Smooth muscle cell (in vitro differentiated cells): ENCODE data around the gene FAM25G. TPM values are rescaled to one million over a fixed set of nuclear protein-coding genes. Genes with fewer than 3 reads are reported as not detected.
"Not testable (repeated sequence)": the region's sequence is repeated elsewhere in the genome, so short reads cannot be mapped to it uniquely, and the experiment has no call there.

Experiments
- DNase-seq: peaks from one replicate; lab custom pipeline; 2025; ENCODE audit not compliant: unreplicated experiment; lab: John Stamatoyannopoulos, UW
- H2AFZ ChIP-seq: fragments of 200-600 bp; sonication (generic); 2 replicates; pipeline ENCODE4 v1.6.0; 2016; ENCODE audit warnings: antibody characterized with exemption, low read depth, mild to moderate bottlenecking
- H3F3A ChIP-seq: fragments of 200-600 bp; sonication (generic); 2 replicates; pipeline ENCODE4 v1.6.0; 2017; ENCODE audit warnings: antibody characterized with exemption, low read depth
- H3K27ac ChIP-seq: fragments of 200-600 bp; sonication (generic); 2 replicates; pipeline ENCODE4 v1.5.1; 2016; ENCODE audit warnings: low read depth, mild to moderate bottlenecking
- H3K27me3 ChIP-seq: fragments of 200-600 bp; sonication (generic); 2 replicates; pipeline ENCODE4 v1.6.1; 2016; ENCODE audit warnings: low read depth, mild to moderate bottlenecking
- H3K36me3 ChIP-seq: fragments of 200-600 bp; sonication (generic); 2 replicates; pipeline ENCODE4 v1.5.1; 2016; ENCODE audit warnings: low read depth
- H3K4me1 ChIP-seq: fragments of 200-600 bp; sonication (generic); 2 replicates; pipeline ENCODE4 v1.5.1; 2016; ENCODE audit warnings: low read depth
- H3K4me2 ChIP-seq: fragments of 200-600 bp; sonication (generic); 2 replicates; pipeline ENCODE4 v1.6.0; 2016; ENCODE audit warnings: mild to moderate bottlenecking
- H3K4me3 ChIP-seq: fragments of 200-600 bp; sonication (generic); 2 replicates; pipeline ENCODE4 v1.5.1; 2016; ENCODE audit warnings: mild to moderate bottlenecking
- H3K79me2 ChIP-seq: fragments of 200-600 bp; sonication (generic); 2 replicates; pipeline ENCODE4 v1.6.0; 2016; ENCODE audit warnings: low read depth, mild to moderate bottlenecking
- H3K9ac ChIP-seq: fragments of 200-600 bp; sonication (generic); 2 replicates; pipeline ENCODE4 v1.6.0; 2016; ENCODE audit warnings: low read depth
- H3K9me3 ChIP-seq: fragments of 200-600 bp; sonication (generic); replicated peaks from 2 replicates; pipeline ENCODE4 v1.5.1; 2016; ENCODE audit warnings: low read depth
- H4K20me1 ChIP-seq: fragments of 200-600 bp; sonication (generic); 2 replicates; pipeline ENCODE4 v1.6.0; 2016; ENCODE audit warnings: low read depth
- WGBS: methylation state at CpG from one replicate; pipeline ENCODE4 v1.1.7; 2016; ENCODE audit warnings: low lambda C conversion rate; 5-methylcytosine and 5-hydroxymethylcytosine counted together
- polyA plus RNA-seq: library from polyadenylated mRNA; unstranded; fragments of >200 nt; fragmentation: Nextera tagmentation; extraction: Ambion mirVana; gene quantifications from 2 replicates; pipeline ENCODE4 v1.2.1, GENCODE V29; 2016
- total RNA-seq: library from RNA; depleted of rRNA; stranded (reverse); fragments of >200 nt; gene quantifications from 2 replicates; pipeline ENCODE4 v1.2.3, GENCODE V29; 2014
- TF ChIP-seq, protein P1 (sequence below): fragments of 200-600 bp; sonication (generic); IDR thresholded peaks from 2 replicates; pipeline ENCODE4 v1.5.1; 2017; ENCODE audit warnings: borderline replicate concordance, mild to moderate bottlenecking, antibody characterized with exemption; ENCODE audit not compliant: insufficient read depth, poor library complexity, severe bottlenecking

FAM25G gene
- total and polyA plus RNA-seq, 2 experiments from 2014 or later = not detected

DNA sequence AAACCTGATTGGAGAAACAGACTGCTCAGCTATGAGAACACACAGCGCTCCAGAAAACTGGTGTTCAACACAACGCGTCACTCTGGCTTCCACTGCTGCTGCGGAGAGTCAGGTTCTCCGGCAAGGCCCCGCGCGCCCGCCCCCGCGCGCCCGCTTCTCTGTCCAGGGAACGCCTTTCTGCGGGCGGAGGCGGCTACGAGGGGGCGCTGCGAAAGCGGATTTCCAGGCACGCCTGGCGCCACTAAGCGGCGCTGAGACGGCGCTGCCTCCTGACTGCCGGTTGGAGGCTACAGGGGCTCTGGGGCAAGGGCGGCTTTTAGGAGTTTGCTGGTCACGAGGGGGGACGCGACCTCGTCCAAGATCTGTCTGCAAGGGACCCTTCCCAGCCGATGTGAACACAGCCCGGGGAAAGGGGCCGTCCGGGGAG, 30.2 kb downstream of the FAM25G start:
- H3K9me3 ChIP-seq, H3K27me3 ChIP-seq, DNase-seq, H2AFZ ChIP-seq, H3K4me1 ChIP-seq, H3K36me3 ChIP-seq, H3F3A ChIP-seq, H4K20me1 ChIP-seq, H3K79me2 ChIP-seq: not testable (repeated sequence)
- TF ChIP-seq, protein P1, sequence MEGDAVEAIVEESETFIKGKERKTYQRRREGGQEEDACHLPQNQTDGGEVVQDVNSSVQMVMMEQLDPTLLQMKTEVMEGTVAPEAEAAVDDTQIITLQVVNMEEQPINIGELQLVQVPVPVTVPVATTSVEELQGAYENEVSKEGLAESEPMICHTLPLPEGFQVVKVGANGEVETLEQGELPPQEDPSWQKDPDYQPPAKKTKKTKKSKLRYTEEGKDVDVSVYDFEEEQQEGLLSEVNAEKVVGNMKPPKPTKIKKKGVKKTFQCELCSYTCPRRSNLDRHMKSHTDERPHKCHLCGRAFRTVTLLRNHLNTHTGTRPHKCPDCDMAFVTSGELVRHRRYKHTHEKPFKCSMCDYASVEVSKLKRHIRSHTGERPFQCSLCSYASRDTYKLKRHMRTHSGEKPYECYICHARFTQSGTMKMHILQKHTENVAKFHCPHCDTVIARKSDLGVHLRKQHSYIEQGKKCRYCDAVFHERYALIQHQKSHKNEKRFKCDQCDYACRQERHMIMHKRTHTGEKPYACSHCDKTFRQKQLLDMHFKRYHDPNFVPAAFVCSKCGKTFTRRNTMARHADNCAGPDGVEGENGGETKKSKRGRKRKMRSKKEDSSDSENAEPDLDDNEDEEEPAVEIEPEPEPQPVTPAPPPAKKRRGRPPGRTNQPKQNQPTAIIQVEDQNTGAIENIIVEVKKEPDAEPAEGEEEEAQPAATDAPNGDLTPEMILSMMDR = peak; percentile 30
- H3K9ac ChIP-seq = peak overlapping the region; percentile 63
- peak overlapping the region; percentile 81 for H3K27ac ChIP-seq
- WGBS = 4% methylated on average over 13 of the region's 37 CpGs
- peak overlapping the region; percentile 28 for H3K4me3 ChIP-seq
- peak overlapping the region; percentile 74 for H3K4me2 ChIP-seq

DNA sequence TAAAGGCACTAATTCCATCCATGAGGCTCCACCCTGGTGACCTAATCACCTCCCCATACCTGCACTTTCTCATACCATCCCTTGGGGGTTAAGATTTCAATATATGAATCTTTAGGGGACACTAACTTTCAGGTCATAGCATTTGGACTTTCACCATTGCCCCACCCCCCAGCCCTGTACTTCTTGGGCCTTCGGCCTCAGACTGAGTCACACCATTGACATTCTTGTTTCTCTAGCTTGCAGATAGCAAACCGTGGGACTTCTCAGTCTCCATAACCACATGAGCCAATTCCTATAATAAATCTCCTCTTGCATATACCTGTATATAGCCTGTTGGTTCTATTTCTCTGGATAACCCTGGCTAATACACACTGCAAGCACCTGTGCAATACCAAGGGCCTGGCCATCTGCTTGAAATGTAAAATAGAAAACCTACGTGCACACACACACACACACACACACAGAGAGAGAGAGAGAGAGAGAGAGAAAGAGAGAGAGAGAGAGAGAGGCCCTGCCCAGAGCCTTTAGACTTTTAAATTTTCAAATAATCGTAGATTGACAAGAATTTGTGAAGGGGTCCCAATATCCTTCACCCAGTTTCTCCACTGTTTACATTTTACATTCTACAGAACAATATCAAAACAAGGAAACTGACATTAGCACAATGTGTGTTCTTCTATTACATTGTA, 32.9 kb downstream of the FAM25G start:
- H4K20me1 ChIP-seq = no peaks in the 10 kb centered on the region
- no peak for DNase-seq
- no peak overlapping the region for H3K4me3 ChIP-seq
- H3K36me3 ChIP-seq = no peaks in the 10 kb centered on the region
- no peaks in the 10 kb centered on the region for H3K79me2 ChIP-seq
- TF ChIP-seq, protein P1 = no peak
- H3K27ac ChIP-seq = peak overlapping the region; percentile 25
- H3K4me1 ChIP-seq = no peaks in the 10 kb centered on the region
- WGBS = 29% methylated on average over 4 of the region's 4 CpGs
- no peaks in the 10 kb centered on the region for H3K9me3 ChIP-seq
- no peak overlapping the region for H2AFZ ChIP-seq
- H3F3A ChIP-seq = no peaks in the 10 kb centered on the region
- H3K4me2 ChIP-seq = peak overlapping the region; percentile 47
- H3K27me3 ChIP-seq = no peaks in the 10 kb centered on the region
- no peak overlapping the region for H3K9ac ChIP-seq

GRCh38 chr10:47457826-47458225, 33.7 kb downstream of the FAM25G start:
- 100% methylated on average over 1 of the region's 1 CpG for WGBS
- Histone ChIP-seq H3K4me3 (no peak overlapping the region), H4K20me1 (no peaks in the 10 kb centered on the region), H3K27me3 (no peaks in the 10 kb centered on the region), H2AFZ (no peak overlapping the region), H3K4me2 (peak overlapping the region; percentile 47), H3K9ac (no peak overlapping the region), H3F3A (no peaks in the 10 kb centered on the region), H3K27ac (no peak overlapping the region), H3K79me2 (no peaks in the 10 kb centered on the region), H3K9me3 (no peaks in the 10 kb centered on the region), H3K4me1 (no peaks in the 10 kb centered on the region), H3K36me3 (no peaks in the 10 kb centered on the region)
- TF ChIP-seq, protein P1 = no peak
- no peak for DNase-seq

DNA sequence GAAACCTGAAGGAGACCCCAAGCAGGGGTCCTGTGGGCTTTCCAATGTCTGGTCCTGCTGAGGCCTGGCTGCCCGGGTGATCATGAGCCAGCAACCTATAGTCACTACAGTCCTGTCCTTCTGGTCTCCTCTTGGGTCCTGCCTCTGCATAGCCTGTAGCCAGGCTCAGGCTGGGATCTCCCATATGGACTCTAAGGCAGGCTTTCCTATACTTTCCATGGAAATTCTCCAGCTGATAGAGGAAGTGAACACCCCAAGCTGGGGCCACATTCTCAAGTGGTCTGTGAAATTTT, 34.0 kb downstream of the FAM25G start:
- H3K36me3 ChIP-seq = no peaks in the 10 kb centered on the region
- H3K79me2 ChIP-seq = no peaks in the 10 kb centered on the region
- TF ChIP-seq, protein P1 = no peak
- no peaks in the 10 kb centered on the region for H3F3A ChIP-seq
- no peak for DNase-seq
- no peak overlapping the region for H3K9ac ChIP-seq
- H3K4me3 ChIP-seq = no peak overlapping the region
- H3K4me1 ChIP-seq = no peaks in the 10 kb centered on the region
- WGBS = 100% methylated on average over 1 of the region's 1 CpG
- no peaks in the 10 kb centered on the region for H4K20me1 ChIP-seq
- no peak overlapping the region for H3K4me2 ChIP-seq
- no peak overlapping the region for H3K27ac ChIP-seq
- no peaks in the 10 kb centered on the region for H3K27me3 ChIP-seq
- H2AFZ ChIP-seq = no peak overlapping the region
- H3K9me3 ChIP-seq = no peaks in the 10 kb centered on the region
